LNCAP (cell line): ENCODE measurements around the gene SPATA31D3.
"Not testable (repeated sequence)": the region's sequence is repeated elsewhere in the genome, so short reads cannot be mapped to it uniquely, and the experiment has no call there.

Experiments used
- CTCF ChIP-seq: fragments of 450-650 bp; IDR thresholded peaks from 2 replicates; pipeline ENCODE4 v1.5.1; 2017; ENCODE audit warnings: mild to moderate bottlenecking

Gene SPATA31D3

GRCh38 chr9:81943393-81943792 is at the start of gene SPATA31D3:
Gene SPATA31D3 (plus strand): TSS chr9:81943500. CDS start chr9:81943586, 86 bp downstream.
- not testable (repeated sequence) for TF ChIP-seq CTCF

GRCh38 chr9:81893929-81894328 is 49.4 kb upstream of the SPATA31D3 start:
- no peak for TF ChIP-seq CTCF

GRCh38 chr9:81894891-81895290 is 48.4 kb upstream of the SPATA31D3 start:
- no peak for TF ChIP-seq CTCF

GRCh38 chr9:81896070-81896469 is 47.2 kb upstream of the SPATA31D3 start:
- no peak for TF ChIP-seq CTCF

GRCh38 chr9:81898851-81899250 is 44.4 kb upstream of the SPATA31D3 start:
- no peak for TF ChIP-seq CTCF

- no peak for TF ChIP-seq CTCF
Observed at GRCh38 chr9:81902196-81902595, 41.1 kb upstream of the SPATA31D3 start.

GRCh38 chr9:81902626-81903025 is 40.7 kb upstream of the SPATA31D3 start:
- no peak for TF ChIP-seq CTCF

- no peak for TF ChIP-seq CTCF
Observed at GRCh38 chr9:81906671-81907070, 36.6 kb upstream of the SPATA31D3 start.
